Effector CD8-positive, alpha-beta T cell (primary cell): Measurements from ENCODE around the gene KIAA1549.
"Not testable (repeated sequence)": the region's sequence is repeated elsewhere in the genome, so short reads cannot be mapped to it uniquely, and the experiment has no call there.

ENCODE experiments used
- DNase-seq: peaks from one replicate; lab custom pipeline; 2025; lab: John Stamatoyannopoulos, UW

Gene KIAA1549

GRCh38 chr7:138944592-138944991 is 36.6 kb downstream of the KIAA1549 start:
- DNase-seq: no peak

GRCh38 chr7:138943061-138943460 is 38.1 kb downstream of the KIAA1549 start:
- DNase-seq: no peak

- no peak for DNase-seq
Measured at GRCh38 chr7:138941545-138941944, 39.6 kb downstream of the KIAA1549 start.

- DNase-seq: not testable (repeated sequence)
Measured at GRCh38 chr7:138940602-138941001, 40.6 kb downstream of the KIAA1549 start.

GRCh38 chr7:138937484-138937883 is 43.7 kb downstream of the KIAA1549 start:
- no peak for DNase-seq

GRCh38 chr7:138935465-138936011 is 45.7 kb downstream of the KIAA1549 start:
- DNase-seq: no peak

GRCh38 chr7:138934861-138935260 is 46.3 kb downstream of the KIAA1549 start:
- DNase-seq: no peak

GRCh38 chr7:138934367-138934766 is 46.8 kb downstream of the KIAA1549 start:
- no peak for DNase-seq

- DNase-seq: no peak
Measured at GRCh38 chr7:138932870-138933269, 48.3 kb downstream of the KIAA1549 start.

- DNase-seq: no peak
Measured at GRCh38 chr7:138932427-138932826, 48.8 kb downstream of the KIAA1549 start.

- no peak for DNase-seq
Measured at GRCh38 chr7:138929969-138930368, 51.2 kb downstream of the KIAA1549 start.

- no peak for DNase-seq
Measured at GRCh38 chr7:138926241-138926612, 55.0 kb downstream of the KIAA1549 start.

- no peak for DNase-seq
Measured at GRCh38 chr7:138924501-138925225, 56.5 kb downstream of the KIAA1549 start.

GRCh38 chr7:138921277-138921676 is 59.9 kb downstream of the KIAA1549 start:
- no peak for DNase-seq

- no peak for DNase-seq
Measured at GRCh38 chr7:138919911-138920310, 61.3 kb downstream of the KIAA1549 start.

GRCh38 chr7:138919216-138919615 is 62.0 kb downstream of the KIAA1549 start:
- DNase-seq: no peak

- DNase-seq: no peak
Measured at GRCh38 chr7:138918756-138919155, 62.4 kb downstream of the KIAA1549 start.

- no peak for DNase-seq
Measured at GRCh38 chr7:138918176-138918575, 63.0 kb downstream of the KIAA1549 start.

GRCh38 chr7:138917771-138918170 is 63.4 kb downstream of the KIAA1549 start:
- no peak for DNase-seq

GRCh38 chr7:138916731-138917130 is 64.5 kb downstream of the KIAA1549 start:
- no peak for DNase-seq

GRCh38 chr7:138916275-138916674 is 64.9 kb downstream of the KIAA1549 start:
- DNase-seq: no peak

- no peak for DNase-seq
Measured at GRCh38 chr7:138913783-138914182, 67.4 kb downstream of the KIAA1549 start.

- no peak for DNase-seq
Measured at GRCh38 chr7:138911007-138911406, 70.2 kb downstream of the KIAA1549 start.

GRCh38 chr7:138907850-138908249 is 73.3 kb downstream of the KIAA1549 start:
- no peak for DNase-seq
